ENCODE measurements around the gene PRDM15. TPM values are rescaled to one million over a fixed set of nuclear protein-coding genes. Genes with fewer than 3 reads are reported as not detected.
A peak's percentile ranks its signal among the peaks of the same experiment; 100 is the strongest.

Gene PRDM15
- total and polyA plus RNA-seq, 7 donors: 1.2 to 6.9 (median 4.6) TPM

GRCh38 chr21:41858466-41859296 lies 20.5 kb downstream of the PRDM15 start:
- H3K4me3 ChIP-seq: no peak overlapping the region
- DNase-seq: peak; percentile 54
- 95 to 96% methylated on average over 27 of the region's 27 CpGs for WGBS, 2 donors

GRCh38 chr21:41857771-41858300 lies 21.3 kb downstream of the PRDM15 start:
- TF ChIP-seq POLR2AphosphoS5 (IDR thresholded peaks at IDR 0.05): no peak
- TF ChIP-seq EP300 (IDR thresholded peaks at IDR 0.05): no peak
- no peak for TF ChIP-seq POLR2A (IDR thresholded peaks at IDR 0.05)
- no peak for TF ChIP-seq CTCF (IDR thresholded peaks at IDR 0.05)
- H3K27me3 ChIP-seq: no peaks in the 10 kb centered on the region
- no peak overlapping the region for H3K27ac ChIP-seq
- no peak overlapping the region for H3K4me3 ChIP-seq
- WGBS, 2 donors: 91 to 96% methylated on average over 14 of the region's 14 CpGs
- H3K36me3 ChIP-seq: peaks cover 0 to 59% (median 19%) of the 10 kb centered on the region in 4 donors
- H3K9me3 ChIP-seq: no peaks in the 10 kb centered on the region
- no peak for DNase-seq
- intact Hi-C loops (cut with DNase I): no loop called here
- H3K4me1 ChIP-seq: peaks cover 0 to under 1% (median 0%) of the 10 kb centered on the region in 4 donors

More at GRCh38 chr21:41858466-41859296, 20.5 kb downstream of the PRDM15 start:
- Histone ChIP-seq H3K4me1 (peaks cover 0 to 7% (median 6%) of the 10 kb centered on the region in 4 donors), H3K27ac (no peak overlapping the region), H3K9me3 (no peaks in the 10 kb centered on the region), H3K27me3 (no peaks in the 10 kb centered on the region), H3K36me3 (peaks cover 0 to 50% (median 16%) of the 10 kb centered on the region in 4 donors)
- intact Hi-C loops (cut with DNase I): no loop called here
- TF ChIP-seq POLR2A (IDR thresholded peaks at IDR 0.05): no peak
- no peak for TF ChIP-seq CTCF (IDR thresholded peaks at IDR 0.05)
- no peak for TF ChIP-seq EP300 (IDR thresholded peaks at IDR 0.05)
- no peak for TF ChIP-seq POLR2AphosphoS5 (IDR thresholded peaks at IDR 0.05)

GRCh38 chr21:41856572-41856971 lies 22.6 kb downstream of the PRDM15 start:
- no peak for TF ChIP-seq POLR2A (IDR thresholded peaks at IDR 0.05)
- no peak for TF ChIP-seq POLR2AphosphoS5 (IDR thresholded peaks at IDR 0.05)
- TF ChIP-seq EP300 (IDR thresholded peaks at IDR 0.05): no peak
- no peak for TF ChIP-seq CTCF (IDR thresholded peaks at IDR 0.05)
- 89 to 95% methylated on average over 10 of the region's 10 CpGs for WGBS, 2 donors
- no peak for DNase-seq
- no peak overlapping the region for H3K4me3 ChIP-seq
- no peaks in the 10 kb centered on the region for H3K27me3 ChIP-seq
- H3K36me3 ChIP-seq: peaks cover 0 to 68% (median 21%) of the 10 kb centered on the region in 4 donors
- no peak overlapping the region for H3K27ac ChIP-seq
- H3K9me3 ChIP-seq: no peaks in the 10 kb centered on the region
- intact Hi-C loops (cut with DNase I): no loop called here
- H3K4me1 ChIP-seq: no peaks in the 10 kb centered on the region

GRCh38 chr21:41854426-41854995 lies 24.6 kb downstream of the PRDM15 start:
- Histone ChIP-seq H3K9me3 (no peaks in the 10 kb centered on the region), H3K36me3 (peaks cover 0 to 65% (median 21%) of the 10 kb centered on the region in 4 donors), H3K27me3 (no peaks in the 10 kb centered on the region), H3K4me3 (no peak overlapping the region), H3K27ac (no peak overlapping the region), H3K4me1 (no peaks in the 10 kb centered on the region)
- no peak for DNase-seq
- intact Hi-C loops (cut with DNase I): no loop called here
- WGBS, 2 donors: 98% methylated on average over 31 of the region's 31 CpGs
- no peak for TF ChIP-seq EP300 (IDR thresholded peaks at IDR 0.05)
- no peak for TF ChIP-seq POLR2A (IDR thresholded peaks at IDR 0.05)
- no peak for TF ChIP-seq POLR2AphosphoS5 (IDR thresholded peaks at IDR 0.05)
- TF ChIP-seq CTCF (IDR thresholded peaks at IDR 0.05): no peak
